Liver (tissue), 9 donors: ENCODE data around the gene GHDC. TPM values are rescaled to one million over a fixed set of nuclear protein-coding genes. Genes with fewer than 3 reads are reported as not detected.
A peak's percentile ranks its signal among the peaks of the same experiment; 100 is the strongest.

Experiments
- DNase-seq: peaks from one replicate; pipeline ENCODE4 v3.0.0-alpha.2; 2017; ENCODE audit warnings: low spot score
- H3K27ac ChIP-seq, 2 donors: one replicate each; pipeline ENCODE4 v1.7.0; 2013; ENCODE audit warnings: inconsistent platforms in 2 of 2, low read length in 2 of 2, control low read depth in 1 of 2, low read depth in 1 of 2, mild to moderate bottlenecking in 1 of 2
- H3K27me3 ChIP-seq, 4 donors: one replicate each; pipeline versions ENCODE4 v1.6.1 to v1.7.0; 2013; ENCODE audit warnings: low read length in 3 of 4, inconsistent platforms in 1 of 4, mild to moderate bottlenecking in 1 of 4, moderate library complexity in 1 of 4; ENCODE audit not compliant: control insufficient read depth in 4 of 4, insufficient read depth in 4 of 4
- H3K36me3 ChIP-seq, 4 donors: one replicate each; pipeline versions ENCODE4 v1.6.1 to v1.7.0; 2013; ENCODE audit warnings: low read length in 3 of 4, mild to moderate bottlenecking in 3 of 4, low read depth in 1 of 4, moderate library complexity in 1 of 4; ENCODE audit not compliant: control insufficient read depth in 4 of 4, insufficient read depth in 3 of 4
- H3K4me1 ChIP-seq, 4 donors: one replicate each; pipeline versions ENCODE4 v1.6.1 to v1.7.0; 2013; ENCODE audit warnings: low read length in 3 of 4, mild to moderate bottlenecking in 3 of 4, moderate library complexity in 1 of 4; ENCODE audit not compliant: control insufficient read depth in 4 of 4, insufficient read depth in 4 of 4
- H3K4me3 ChIP-seq, 3 donors: one replicate each; pipeline versions ENCODE4 v1.6.1 to v1.7.0; 2013; ENCODE audit warnings: low read length in 3 of 3, control low read depth in 1 of 3, low read depth in 1 of 3, mild to moderate bottlenecking in 1 of 3
- H3K9ac ChIP-seq, 2 donors: one replicate each; pipeline ENCODE4 v1.7.0; 2013; ENCODE audit warnings: low read length in 2 of 2, mild to moderate bottlenecking in 2 of 2, moderate library complexity in 2 of 2, control low read depth in 1 of 2, low read depth in 1 of 2
- H3K9me3 ChIP-seq, 4 donors: one replicate each; pipeline versions ENCODE4 v1.6.1 to v1.7.0; 2013; ENCODE audit warnings: low read length in 3 of 4; ENCODE audit not compliant: control insufficient read depth in 4 of 4
- HNF4A ChIP-seq, 2 donors: conservative IDR thresholded peaks; 2 replicates each; pipeline ENCODE4 v1.6.1; 2016; ENCODE audit warnings: antibody characterized with exemption in 2 of 2, mild to moderate bottlenecking in 2 of 2
- HNF4G ChIP-seq: IDR thresholded peaks from 2 replicates; pipeline ENCODE4 v1.6.1; 2016; ENCODE audit warnings: antibody characterized with exemption
- RAD21 ChIP-seq, 2 donors: IDR thresholded peaks; 2 replicates each; pipeline ENCODE4 v1.6.1; 2016; ENCODE audit warnings: antibody characterized with exemption in 2 of 2, mild to moderate bottlenecking in 2 of 2
- RXRA ChIP-seq, 2 donors: IDR thresholded peaks; 2 replicates each; pipeline ENCODE4 v1.6.1; 2017 to 2018; ENCODE audit warnings: antibody characterized with exemption in 2 of 2, mild to moderate bottlenecking in 1 of 2
- TAF1 ChIP-seq: conservative IDR thresholded peaks from 2 replicates; pipeline ENCODE4 v1.6.1; 2016; ENCODE audit warnings: antibody characterized with exemption, mild to moderate bottlenecking
- YY1 ChIP-seq: IDR thresholded peaks from 2 replicates; pipeline ENCODE4 v1.6.1; 2016; ENCODE audit warnings: antibody characterized with exemption, mild to moderate bottlenecking
- WGBS: extraction: QIAGEN DNeasy Blood & Tissue Kit; methylation state at CpG from one replicate; pipeline ENCODE4 v1.1.7; 2013; 5-methylcytosine and 5-hydroxymethylcytosine counted together
- polyA plus RNA-seq, 2 donors: library from polyadenylated mRNA; stranded (reverse) in 1 of 2; unstranded in 1 of 2; fragments of 200-250 nt in 1 of 2; fragments of >200 nt in 1 of 2; fragmentation: Nextera tagmentation in 1 of 2; extraction: Ambion mirVana in 1 of 2; gene quantifications; one replicate each; pipeline versions ENCODE4 v1.2.1 to v1.2.3, GENCODE V29; 2013 to 2015
- total RNA-seq, 2 donors: library from RNA; depleted of rRNA; stranded (reverse); fragments of >200 nt; gene quantifications; one replicate each; pipeline ENCODE4 v1.2.3, GENCODE V29; 2014
- TF ChIP-seq, protein P1 (sequence below): IDR thresholded peaks from 2 replicates; pipeline ENCODE4 v1.6.1; 2016; ENCODE audit warnings: antibody characterized with exemption, mild to moderate bottlenecking
- TF ChIP-seq, protein P2 (sequence below): fragments of 150-350 bp; IDR thresholded peaks from 2 replicates; pipeline ENCODE4 v1.5.1; 2017; ENCODE audit warnings: improper control_type of control experiment, low read depth, low read length; ENCODE audit not compliant: missing input control
- donor health status: healthy.
- donor health status: healthy.
- donor health status: healthy.
- donor health status: healthy.
- donor health status: healthy.

Gene GHDC
- total and polyA plus RNA-seq, 4 donors, result 10.0 to 17.6 (median 12.3) TPM

DNA sequence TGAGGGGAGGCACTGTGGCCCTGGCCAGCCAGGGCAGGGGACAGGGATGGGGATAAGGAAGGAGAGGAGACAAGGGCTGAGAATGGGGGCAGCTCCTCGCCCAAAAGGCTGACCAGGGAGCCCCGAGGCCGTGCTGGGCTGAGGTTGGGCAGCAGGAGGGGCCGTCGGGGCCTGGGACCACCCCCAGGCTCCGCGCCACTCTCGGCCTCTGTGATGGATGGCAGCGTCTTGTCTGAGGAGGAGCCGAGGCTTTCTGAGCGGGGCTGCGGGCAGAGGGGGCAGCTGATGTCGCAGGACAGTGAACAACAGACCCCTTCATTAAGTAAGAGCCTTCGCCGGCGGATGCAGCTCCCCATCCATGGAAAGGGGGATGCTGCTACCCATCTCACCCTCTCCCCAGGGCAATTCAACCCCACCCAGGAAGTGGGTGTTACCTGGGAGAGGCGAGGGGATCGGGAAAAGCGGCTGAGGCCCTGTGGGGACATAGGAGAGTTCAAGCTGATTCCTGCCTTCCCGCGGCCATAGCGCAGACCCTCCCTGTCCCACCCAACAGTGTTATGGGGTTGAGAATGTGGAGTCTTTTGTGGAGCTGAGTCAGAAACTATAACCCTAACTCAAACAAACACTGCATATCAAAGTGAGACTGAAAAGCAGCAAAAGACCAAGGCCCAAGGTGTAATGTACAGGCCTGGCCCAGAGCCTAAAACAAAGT is 30.4 kb downstream of the GHDC start:
- no peak overlapping the region for H3K27ac ChIP-seq
- DNase-seq, result no peak
- H3K4me1 ChIP-seq, result no peaks in the 10 kb centered on the region
- H3K9me3 ChIP-seq, result no peaks in the 10 kb centered on the region
- no peak overlapping the region for H3K4me3 ChIP-seq
- H3K9ac ChIP-seq, result no peak overlapping the region
- no peaks in the 10 kb centered on the region for H3K27me3 ChIP-seq
- TF ChIP-seq HNF4G (no peak), TAF1 (no peak), RAD21 (IDR thresholded peaks at IDR 0.05) (no peak)
- TF ChIP-seq, protein P1, sequence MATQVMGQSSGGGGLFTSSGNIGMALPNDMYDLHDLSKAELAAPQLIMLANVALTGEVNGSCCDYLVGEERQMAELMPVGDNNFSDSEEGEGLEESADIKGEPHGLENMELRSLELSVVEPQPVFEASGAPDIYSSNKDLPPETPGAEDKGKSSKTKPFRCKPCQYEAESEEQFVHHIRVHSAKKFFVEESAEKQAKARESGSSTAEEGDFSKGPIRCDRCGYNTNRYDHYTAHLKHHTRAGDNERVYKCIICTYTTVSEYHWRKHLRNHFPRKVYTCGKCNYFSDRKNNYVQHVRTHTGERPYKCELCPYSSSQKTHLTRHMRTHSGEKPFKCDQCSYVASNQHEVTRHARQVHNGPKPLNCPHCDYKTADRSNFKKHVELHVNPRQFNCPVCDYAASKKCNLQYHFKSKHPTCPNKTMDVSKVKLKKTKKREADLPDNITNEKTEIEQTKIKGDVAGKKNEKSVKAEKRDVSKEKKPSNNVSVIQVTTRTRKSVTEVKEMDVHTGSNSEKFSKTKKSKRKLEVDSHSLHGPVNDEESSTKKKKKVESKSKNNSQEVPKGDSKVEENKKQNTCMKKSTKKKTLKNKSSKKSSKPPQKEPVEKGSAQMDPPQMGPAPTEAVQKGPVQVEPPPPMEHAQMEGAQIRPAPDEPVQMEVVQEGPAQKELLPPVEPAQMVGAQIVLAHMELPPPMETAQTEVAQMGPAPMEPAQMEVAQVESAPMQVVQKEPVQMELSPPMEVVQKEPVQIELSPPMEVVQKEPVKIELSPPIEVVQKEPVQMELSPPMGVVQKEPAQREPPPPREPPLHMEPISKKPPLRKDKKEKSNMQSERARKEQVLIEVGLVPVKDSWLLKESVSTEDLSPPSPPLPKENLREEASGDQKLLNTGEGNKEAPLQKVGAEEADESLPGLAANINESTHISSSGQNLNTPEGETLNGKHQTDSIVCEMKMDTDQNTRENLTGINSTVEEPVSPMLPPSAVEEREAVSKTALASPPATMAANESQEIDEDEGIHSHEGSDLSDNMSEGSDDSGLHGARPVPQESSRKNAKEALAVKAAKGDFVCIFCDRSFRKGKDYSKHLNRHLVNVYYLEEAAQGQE, result no peak
- WGBS, result 77% methylated on average over 22 of the region's 22 CpGs
- no peaks in the 10 kb centered on the region for H3K36me3 ChIP-seq

DNA sequence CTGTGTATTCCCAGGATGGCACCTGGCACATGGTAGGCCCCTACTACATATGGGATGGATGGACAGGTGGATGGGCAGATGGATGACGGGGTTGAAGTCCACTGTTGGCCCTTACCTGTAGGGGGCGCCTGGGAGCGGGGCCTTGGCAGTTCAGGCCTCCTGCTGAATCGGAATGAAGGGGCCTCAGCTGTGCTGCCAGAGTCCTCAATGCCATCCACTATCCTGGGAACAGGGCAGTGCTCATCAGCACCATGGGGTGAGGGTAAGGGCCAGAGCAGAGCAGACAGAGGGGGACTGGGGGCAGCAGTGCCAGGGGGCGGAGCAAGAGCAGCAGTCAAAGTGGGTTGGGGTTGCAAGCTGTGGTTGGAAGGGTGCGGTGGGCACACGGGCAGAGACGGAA is 31.2 kb downstream of the GHDC start:
- no peaks in the 10 kb centered on the region for H3K36me3 ChIP-seq
- no peak overlapping the region for H3K9ac ChIP-seq
- TF ChIP-seq HNF4A (conservative IDR thresholded peaks at IDR 0.05) (peak in 1 of 2 donors; percentile 24), RXRA (IDR thresholded peaks at IDR 0.05) (no peak), YY1 (no peak)
- TF ChIP-seq, protein P2, sequence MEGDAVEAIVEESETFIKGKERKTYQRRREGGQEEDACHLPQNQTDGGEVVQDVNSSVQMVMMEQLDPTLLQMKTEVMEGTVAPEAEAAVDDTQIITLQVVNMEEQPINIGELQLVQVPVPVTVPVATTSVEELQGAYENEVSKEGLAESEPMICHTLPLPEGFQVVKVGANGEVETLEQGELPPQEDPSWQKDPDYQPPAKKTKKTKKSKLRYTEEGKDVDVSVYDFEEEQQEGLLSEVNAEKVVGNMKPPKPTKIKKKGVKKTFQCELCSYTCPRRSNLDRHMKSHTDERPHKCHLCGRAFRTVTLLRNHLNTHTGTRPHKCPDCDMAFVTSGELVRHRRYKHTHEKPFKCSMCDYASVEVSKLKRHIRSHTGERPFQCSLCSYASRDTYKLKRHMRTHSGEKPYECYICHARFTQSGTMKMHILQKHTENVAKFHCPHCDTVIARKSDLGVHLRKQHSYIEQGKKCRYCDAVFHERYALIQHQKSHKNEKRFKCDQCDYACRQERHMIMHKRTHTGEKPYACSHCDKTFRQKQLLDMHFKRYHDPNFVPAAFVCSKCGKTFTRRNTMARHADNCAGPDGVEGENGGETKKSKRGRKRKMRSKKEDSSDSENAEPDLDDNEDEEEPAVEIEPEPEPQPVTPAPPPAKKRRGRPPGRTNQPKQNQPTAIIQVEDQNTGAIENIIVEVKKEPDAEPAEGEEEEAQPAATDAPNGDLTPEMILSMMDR, result peak; percentile 14
- TF ChIP-seq, protein P1, result no peak
- H3K4me3 ChIP-seq, result no peak overlapping the region
- no peak overlapping the region for H3K27ac ChIP-seq
- H3K27me3 ChIP-seq, result no peaks in the 10 kb centered on the region
- no peaks in the 10 kb centered on the region for H3K4me1 ChIP-seq
- H3K9me3 ChIP-seq, result no peaks in the 10 kb centered on the region
- DNase-seq, result peak; percentile 50
- 57% methylated on average over 8 of the region's 8 CpGs for WGBS
